IPS-15b (cell line): ENCODE measurements around the gene HECTD1.

Source experiments
- H3K27me3 ChIP-seq: one replicate; pipeline ENCODE4 v1.6.1; 2013; ENCODE audit warnings: low read length; ENCODE audit not compliant: control insufficient read depth, insufficient read depth
- H3K36me3 ChIP-seq: one replicate; pipeline ENCODE4 v1.6.1; 2013; ENCODE audit warnings: low read length; ENCODE audit not compliant: control insufficient read depth, insufficient read depth
- H3K4me1 ChIP-seq: one replicate; pipeline ENCODE4 v1.6.1; 2013; ENCODE audit warnings: mild to moderate bottlenecking, low read length; ENCODE audit not compliant: control insufficient read depth, insufficient read depth
- H3K4me3 ChIP-seq: one replicate; pipeline ENCODE4 v1.5.1; 2013; ENCODE audit warnings: low read depth, low read length
- H3K9ac ChIP-seq: one replicate; pipeline ENCODE4 v1.6.1; 2013; ENCODE audit warnings: low read depth, mild to moderate bottlenecking, low read length
- H3K9me3 ChIP-seq: one replicate; pipeline ENCODE4 v1.6.1; 2013; ENCODE audit warnings: mild to moderate bottlenecking, low read length; ENCODE audit not compliant: control insufficient read depth, insufficient read depth

Gene HECTD1

GRCh38 chr14:31164115-31164514, 43.5 kb downstream of the HECTD1 start:
- Histone ChIP-seq H3K36me3 (peaks cover 23% of the 10 kb centered on the region), H3K27me3 (no peaks in the 10 kb centered on the region), H3K4me1 (no peaks in the 10 kb centered on the region), H3K9me3 (no peaks in the 10 kb centered on the region), H3K4me3 (no peak overlapping the region), H3K9ac (no peak overlapping the region)

GRCh38 chr14:31162910-31163649, 44.5 kb downstream of the HECTD1 start:
- H3K36me3 ChIP-seq = peaks cover 23% of the 10 kb centered on the region

GRCh38 chr14:31161274-31161673, 46.3 kb downstream of the HECTD1 start:
- no peak overlapping the region for H3K9ac ChIP-seq
- no peaks in the 10 kb centered on the region for H3K27me3 ChIP-seq
- no peaks in the 10 kb centered on the region for H3K4me1 ChIP-seq
- no peaks in the 10 kb centered on the region for H3K9me3 ChIP-seq
- H3K4me3 ChIP-seq = no peak overlapping the region
- peaks cover 15% of the 10 kb centered on the region for H3K36me3 ChIP-seq

More at GRCh38 chr14:31162910-31163649, 44.5 kb downstream of the HECTD1 start:
- no peaks in the 10 kb centered on the region for H3K27me3 ChIP-seq
- H3K4me3 ChIP-seq = no peak overlapping the region
- no peaks in the 10 kb centered on the region for H3K9me3 ChIP-seq
- H3K9ac ChIP-seq = no peak overlapping the region
- H3K4me1 ChIP-seq = no peaks in the 10 kb centered on the region

- Histone ChIP-seq H3K4me3 (no peak overlapping the region), H3K4me1 (no peaks in the 10 kb centered on the region), H3K36me3 (peaks cover 11% of the 10 kb centered on the region), H3K27me3 (no peaks in the 10 kb centered on the region), H3K9ac (no peak overlapping the region), H3K9me3 (no peaks in the 10 kb centered on the region)
Measured at GRCh38 chr14:31159682-31160296, 47.8 kb downstream of the HECTD1 start.

- Histone ChIP-seq H3K27me3 (no peaks in the 10 kb centered on the region), H3K9ac (no peak overlapping the region), H3K9me3 (no peaks in the 10 kb centered on the region), H3K4me3 (no peak overlapping the region), H3K36me3 (peaks cover 5% of the 10 kb centered on the region), H3K4me1 (no peaks in the 10 kb centered on the region)
Measured at GRCh38 chr14:31154956-31155355, 52.6 kb downstream of the HECTD1 start.

- H3K9me3 ChIP-seq = no peaks in the 10 kb centered on the region
- H3K9ac ChIP-seq = no peak overlapping the region
- no peaks in the 10 kb centered on the region for H3K4me1 ChIP-seq
- H3K4me3 ChIP-seq = no peak overlapping the region
- H3K27me3 ChIP-seq = no peaks in the 10 kb centered on the region
- H3K36me3 ChIP-seq = peaks cover 6% of the 10 kb centered on the region
Measured at GRCh38 chr14:31142455-31143087, 65.0 kb downstream of the HECTD1 start.

- peaks cover 11% of the 10 kb centered on the region for H3K36me3 ChIP-seq
- H3K4me3 ChIP-seq = no peak overlapping the region
- H3K4me1 ChIP-seq = no peaks in the 10 kb centered on the region
- H3K9me3 ChIP-seq = no peaks in the 10 kb centered on the region
- H3K27me3 ChIP-seq = no peaks in the 10 kb centered on the region
- no peak overlapping the region for H3K9ac ChIP-seq
Measured at GRCh38 chr14:31139301-31139847, 68.2 kb downstream of the HECTD1 start.

- Histone ChIP-seq H3K9ac (no peak overlapping the region), H3K4me3 (no peak overlapping the region), H3K9me3 (no peaks in the 10 kb centered on the region), H3K4me1 (no peaks in the 10 kb centered on the region), H3K27me3 (no peaks in the 10 kb centered on the region), H3K36me3 (peaks cover 14% of the 10 kb centered on the region)
Measured at GRCh38 chr14:31138301-31138700, 69.3 kb downstream of the HECTD1 start.

GRCh38 chr14:31137214-31137889, 70.2 kb downstream of the HECTD1 start:
- H3K36me3 ChIP-seq = peaks cover 10% of the 10 kb centered on the region
- H3K4me3 ChIP-seq = no peak overlapping the region
- no peak overlapping the region for H3K9ac ChIP-seq
- no peaks in the 10 kb centered on the region for H3K9me3 ChIP-seq
- no peaks in the 10 kb centered on the region for H3K4me1 ChIP-seq
- H3K27me3 ChIP-seq = no peaks in the 10 kb centered on the region

- Histone ChIP-seq H3K9ac (no peak overlapping the region), H3K27me3 (no peaks in the 10 kb centered on the region), H3K9me3 (no peaks in the 10 kb centered on the region), H3K4me1 (no peaks in the 10 kb centered on the region), H3K36me3 (peaks cover 17% of the 10 kb centered on the region), H3K4me3 (no peak overlapping the region)
Measured at GRCh38 chr14:31133133-31133532, 74.5 kb downstream of the HECTD1 start.

GRCh38 chr14:31128601-31129526, 78.7 kb downstream of the HECTD1 start:
- Histone ChIP-seq H3K4me3 (no peak overlapping the region), H3K9ac (no peak overlapping the region), H3K4me1 (peaks cover under 1% of the 10 kb centered on the region), H3K27me3 (no peaks in the 10 kb centered on the region), H3K9me3 (no peaks in the 10 kb centered on the region), H3K36me3 (peaks cover 11% of the 10 kb centered on the region)
